AG09319 (cell line): ENCODE measurements around the gene CAMK2G.

Experiments
- DNase-seq: peaks from one replicate; pipeline ENCODE4 v3.0.0-alpha.2; 2010; ENCODE audit warnings: low read depth; ENCODE audit errors: extremely low read depth
- TF ChIP-seq, protein P1 (sequence below): IDR thresholded peaks from 2 replicates; pipeline ENCODE4 v1.5.1; 2011; ENCODE audit warnings: low read depth, mild to moderate bottlenecking, inconsistent platforms, low read length, moderate library complexity

CAMK2G gene

GRCh38 chr10:73828161-73828560 is 46.2 kb downstream of the CAMK2G start:
- TF ChIP-seq, protein P1, sequence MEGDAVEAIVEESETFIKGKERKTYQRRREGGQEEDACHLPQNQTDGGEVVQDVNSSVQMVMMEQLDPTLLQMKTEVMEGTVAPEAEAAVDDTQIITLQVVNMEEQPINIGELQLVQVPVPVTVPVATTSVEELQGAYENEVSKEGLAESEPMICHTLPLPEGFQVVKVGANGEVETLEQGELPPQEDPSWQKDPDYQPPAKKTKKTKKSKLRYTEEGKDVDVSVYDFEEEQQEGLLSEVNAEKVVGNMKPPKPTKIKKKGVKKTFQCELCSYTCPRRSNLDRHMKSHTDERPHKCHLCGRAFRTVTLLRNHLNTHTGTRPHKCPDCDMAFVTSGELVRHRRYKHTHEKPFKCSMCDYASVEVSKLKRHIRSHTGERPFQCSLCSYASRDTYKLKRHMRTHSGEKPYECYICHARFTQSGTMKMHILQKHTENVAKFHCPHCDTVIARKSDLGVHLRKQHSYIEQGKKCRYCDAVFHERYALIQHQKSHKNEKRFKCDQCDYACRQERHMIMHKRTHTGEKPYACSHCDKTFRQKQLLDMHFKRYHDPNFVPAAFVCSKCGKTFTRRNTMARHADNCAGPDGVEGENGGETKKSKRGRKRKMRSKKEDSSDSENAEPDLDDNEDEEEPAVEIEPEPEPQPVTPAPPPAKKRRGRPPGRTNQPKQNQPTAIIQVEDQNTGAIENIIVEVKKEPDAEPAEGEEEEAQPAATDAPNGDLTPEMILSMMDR, result no peak
- no peak for DNase-seq

- TF ChIP-seq, protein P1, result no peak
- no peak for DNase-seq
Observed at GRCh38 chr10:73827346-73828089, 46.8 kb downstream of the CAMK2G start.

- TF ChIP-seq, protein P1, result no peak
- DNase-seq, result no peak
Observed at GRCh38 chr10:73824146-73824725, 50.1 kb downstream of the CAMK2G start.

DNA sequence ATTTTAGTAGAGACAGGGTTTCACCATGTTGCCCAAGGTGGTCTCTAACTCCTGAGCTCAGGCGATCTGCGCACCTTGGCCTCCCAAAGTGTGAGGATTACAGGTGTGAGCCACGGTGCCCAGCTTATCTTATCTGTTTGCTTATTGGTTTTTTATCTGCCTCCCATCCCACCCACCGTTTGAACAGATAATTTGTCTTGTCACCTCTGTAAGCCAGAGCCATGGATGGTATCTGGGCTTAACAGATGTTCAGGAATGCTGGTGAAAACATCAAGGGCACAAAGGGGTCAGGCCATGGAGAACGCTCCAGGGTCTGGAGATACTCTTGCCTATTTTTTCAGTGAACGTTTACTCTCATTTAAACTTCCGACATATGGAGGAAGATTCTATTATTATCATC is 51.0 kb downstream of the CAMK2G start:
- TF ChIP-seq, protein P1, result no peak
- no peak for DNase-seq

DNA sequence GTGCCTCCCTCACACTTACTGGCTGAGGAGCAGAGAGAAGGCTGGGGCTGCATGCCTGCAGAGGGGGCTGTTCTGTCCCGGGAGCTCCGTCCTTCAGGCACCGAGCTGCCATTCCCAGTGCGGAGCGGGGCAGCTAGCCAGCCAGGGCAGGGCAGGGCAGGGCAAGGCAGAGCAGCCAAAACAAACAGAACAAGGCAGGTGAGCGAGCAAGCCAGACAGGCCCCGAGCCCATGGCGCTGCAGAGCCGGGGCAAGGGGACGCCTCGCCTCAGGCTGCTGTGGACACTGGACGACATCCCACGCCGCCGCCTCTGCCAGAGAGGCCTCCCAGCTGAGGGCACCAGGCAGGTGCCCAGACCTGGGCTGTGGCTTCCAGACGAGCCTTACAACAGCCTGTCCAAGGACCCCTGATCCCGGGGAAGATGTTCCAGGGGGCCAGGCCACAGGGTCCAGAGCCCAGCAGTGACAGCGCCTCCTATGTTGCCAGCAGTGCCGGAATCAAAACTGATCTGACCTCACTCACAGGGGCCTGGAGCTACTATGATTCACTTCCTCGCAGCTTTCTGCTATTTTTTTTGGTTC is 54.8 kb downstream of the CAMK2G start:
- TF ChIP-seq, protein P1, result no peak
- DNase-seq, result no peak

DNA sequence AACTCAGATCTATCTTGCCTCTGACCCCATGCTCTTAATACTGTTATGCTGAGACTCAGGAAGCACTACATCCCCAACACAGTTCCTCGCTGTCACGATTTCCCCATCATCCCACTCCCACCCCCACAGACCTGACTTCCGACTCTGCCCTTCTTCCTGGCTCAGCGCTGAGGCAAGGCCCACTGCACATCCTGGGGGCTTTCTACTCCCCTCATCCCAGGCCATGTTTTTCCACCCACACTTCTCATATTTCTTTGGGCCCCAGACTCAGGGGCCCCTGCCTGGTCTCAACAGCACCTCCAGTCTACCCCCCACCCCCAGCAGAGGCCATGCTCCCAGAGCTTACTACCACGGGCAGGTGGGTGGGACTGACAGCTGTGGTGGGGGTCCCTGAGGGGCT is 55.3 kb downstream of the CAMK2G start:
- DNase-seq, result no peak
- TF ChIP-seq, protein P1, result no peak

DNA sequence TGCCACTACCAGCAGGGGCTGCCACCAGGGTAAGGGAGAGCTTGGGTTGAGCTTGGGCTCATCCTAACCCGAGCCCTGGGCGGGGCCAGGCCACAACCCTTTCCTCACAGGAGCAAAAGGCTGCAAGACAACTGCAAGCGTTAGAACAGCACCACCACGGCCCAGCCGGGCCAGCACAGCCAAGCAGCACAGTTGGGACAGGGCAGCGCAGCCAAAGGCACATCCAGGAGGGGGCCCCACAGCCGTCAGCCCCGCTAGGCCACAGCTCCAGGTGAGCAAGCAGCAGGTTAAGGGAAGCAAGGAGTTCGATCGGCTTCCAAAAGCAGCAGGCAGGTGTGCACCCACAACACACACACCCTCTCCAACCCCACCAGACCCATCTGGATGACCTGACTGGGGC is 56.0 kb downstream of the CAMK2G start:
- TF ChIP-seq, protein P1, result no peak
- no peak for DNase-seq
